Prostate gland (tissue), 2 donors: ENCODE measurements around the gene GNAI2. TPM values are rescaled to one million over a fixed set of nuclear protein-coding genes. Genes with fewer than 3 reads are reported as not detected.
"Not testable (repeated sequence)": the region's sequence is repeated elsewhere in the genome, so short reads cannot be mapped to it uniquely, and the experiment has no call there.

Experiments
- DNase-seq: peaks from one replicate; pipeline ENCODE4 v3.0.0-alpha.2; 2019; ENCODE audit warnings: low spot score
- H3K27ac ChIP-seq, 2 donors: fragments of 200-600 bp; sonication (generic); 2 replicates each; pipeline ENCODE4 v1.5.1; 2017 to 2019
- H3K27me3 ChIP-seq: fragments of 200-600 bp; sonication (generic); replicated peaks from 2 replicates; pipeline ENCODE4 v1.5.1; 2019; ENCODE audit not compliant: insufficient read depth
- H3K36me3 ChIP-seq, 2 donors: fragments of 200-600 bp; sonication (generic); 1 replicate in 1 of 2; 2 replicates in 1 of 2; pipeline versions ENCODE4 v1.5.1 to v1.8.1; 2017 to 2019
- H3K4me1 ChIP-seq: fragments of 200-600 bp; sonication (generic); replicated peaks from 2 replicates; pipeline ENCODE4 v1.5.1; 2019
- H3K4me3 ChIP-seq, 2 donors: fragments of 200-600 bp; sonication (generic); 2 replicates each; pipeline ENCODE4 v1.5.1; 2017 to 2019
- H3K9me3 ChIP-seq: fragments of 200-600 bp; sonication (generic); 2 replicates; pipeline ENCODE4 v1.5.1; 2017
- POLR2A ChIP-seq: fragments of 450-650 bp; IDR thresholded peaks from one replicate; pipeline ENCODE4 v1.6.1; 2016; ENCODE audit warnings: antibody characterized with exemption, mild to moderate bottlenecking
- POLR2AphosphoS5 ChIP-seq: sonication (generic); formaldehyde crosslinking; IDR thresholded peaks from one replicate; pipeline ENCODE4 v1.6.1; 2017; ENCODE audit warnings: antibody characterized with exemption
- WGBS: methylation state at CpG from one replicate; pipeline ENCODE4 v1.1.5; 2018; 5-methylcytosine and 5-hydroxymethylcytosine counted together
- intact Hi-C: fragments of 100-400 bp; cut with DNase I; formaldehyde crosslinking; loops from one replicate; pipeline ENCODE4 v1.14.2; 2022
- total RNA-seq, 2 donors: library from RNA; depleted of rRNA; stranded (reverse); fragments of >200 nt; gene quantifications; one replicate each; pipeline ENCODE4 v1.1.0, GENCODE V29; 2016
- TF ChIP-seq, protein P1 (sequence below), 4 experiments: fragments of 200-600 bp in 2 of 4; fragments of 450-650 bp in 2 of 4; sonication (generic) in 2 of 4; IDR thresholded peaks; 1 replicate in 3 of 4; 2 replicates in 1 of 4; pipeline ENCODE4 v1.5.1; 2016 to 2019; ENCODE audit warnings: antibody characterized with exemption in 4 of 4, mild to moderate bottlenecking in 2 of 4, moderate library complexity in 2 of 4

GNAI2 gene
- total RNA-seq, 2 donors from 2014 or later: 118 to 301 TPM

- intact Hi-C loops: no loop called here
- H3K9me3 ChIP-seq: no peaks in the 10 kb centered on the region
- no peaks in the 10 kb centered on the region for H3K4me1 ChIP-seq
- no peak overlapping the region for H3K27ac ChIP-seq
- WGBS: 80% methylated on average over 12 of the region's 14 CpGs
- no peaks in the 10 kb centered on the region for H3K27me3 ChIP-seq
- TF ChIP-seq POLR2AphosphoS5 (no peak), POLR2A (no peak)
- TF ChIP-seq, protein P1, sequence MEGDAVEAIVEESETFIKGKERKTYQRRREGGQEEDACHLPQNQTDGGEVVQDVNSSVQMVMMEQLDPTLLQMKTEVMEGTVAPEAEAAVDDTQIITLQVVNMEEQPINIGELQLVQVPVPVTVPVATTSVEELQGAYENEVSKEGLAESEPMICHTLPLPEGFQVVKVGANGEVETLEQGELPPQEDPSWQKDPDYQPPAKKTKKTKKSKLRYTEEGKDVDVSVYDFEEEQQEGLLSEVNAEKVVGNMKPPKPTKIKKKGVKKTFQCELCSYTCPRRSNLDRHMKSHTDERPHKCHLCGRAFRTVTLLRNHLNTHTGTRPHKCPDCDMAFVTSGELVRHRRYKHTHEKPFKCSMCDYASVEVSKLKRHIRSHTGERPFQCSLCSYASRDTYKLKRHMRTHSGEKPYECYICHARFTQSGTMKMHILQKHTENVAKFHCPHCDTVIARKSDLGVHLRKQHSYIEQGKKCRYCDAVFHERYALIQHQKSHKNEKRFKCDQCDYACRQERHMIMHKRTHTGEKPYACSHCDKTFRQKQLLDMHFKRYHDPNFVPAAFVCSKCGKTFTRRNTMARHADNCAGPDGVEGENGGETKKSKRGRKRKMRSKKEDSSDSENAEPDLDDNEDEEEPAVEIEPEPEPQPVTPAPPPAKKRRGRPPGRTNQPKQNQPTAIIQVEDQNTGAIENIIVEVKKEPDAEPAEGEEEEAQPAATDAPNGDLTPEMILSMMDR (IDR thresholded peaks at IDR 0.05): no peak
- H3K4me3 ChIP-seq: no peak overlapping the region
- DNase-seq: no peak
- H3K36me3 ChIP-seq: no peaks in the 10 kb centered on the region
These were observed 27.2 kb upstream of the GNAI2 start for GRCh38 chr3:50208677-50209344.

- no peak for DNase-seq
- intact Hi-C loops: no loop called here
- 91% methylated on average over 5 of the region's 5 CpGs for WGBS
- no peaks in the 10 kb centered on the region for H3K36me3 ChIP-seq
- no peaks in the 10 kb centered on the region for H3K27me3 ChIP-seq
- no peak overlapping the region for H3K27ac ChIP-seq
- TF ChIP-seq POLR2A (no peak), POLR2AphosphoS5 (no peak)
- TF ChIP-seq, protein P1 (IDR thresholded peaks at IDR 0.05): no peak
- H3K4me3 ChIP-seq: no peak overlapping the region
- H3K4me1 ChIP-seq: no peaks in the 10 kb centered on the region
- no peaks in the 10 kb centered on the region for H3K9me3 ChIP-seq
These were observed 25.9 kb upstream of the GNAI2 start for GRCh38 chr3:50210176-50210509.

DNA sequence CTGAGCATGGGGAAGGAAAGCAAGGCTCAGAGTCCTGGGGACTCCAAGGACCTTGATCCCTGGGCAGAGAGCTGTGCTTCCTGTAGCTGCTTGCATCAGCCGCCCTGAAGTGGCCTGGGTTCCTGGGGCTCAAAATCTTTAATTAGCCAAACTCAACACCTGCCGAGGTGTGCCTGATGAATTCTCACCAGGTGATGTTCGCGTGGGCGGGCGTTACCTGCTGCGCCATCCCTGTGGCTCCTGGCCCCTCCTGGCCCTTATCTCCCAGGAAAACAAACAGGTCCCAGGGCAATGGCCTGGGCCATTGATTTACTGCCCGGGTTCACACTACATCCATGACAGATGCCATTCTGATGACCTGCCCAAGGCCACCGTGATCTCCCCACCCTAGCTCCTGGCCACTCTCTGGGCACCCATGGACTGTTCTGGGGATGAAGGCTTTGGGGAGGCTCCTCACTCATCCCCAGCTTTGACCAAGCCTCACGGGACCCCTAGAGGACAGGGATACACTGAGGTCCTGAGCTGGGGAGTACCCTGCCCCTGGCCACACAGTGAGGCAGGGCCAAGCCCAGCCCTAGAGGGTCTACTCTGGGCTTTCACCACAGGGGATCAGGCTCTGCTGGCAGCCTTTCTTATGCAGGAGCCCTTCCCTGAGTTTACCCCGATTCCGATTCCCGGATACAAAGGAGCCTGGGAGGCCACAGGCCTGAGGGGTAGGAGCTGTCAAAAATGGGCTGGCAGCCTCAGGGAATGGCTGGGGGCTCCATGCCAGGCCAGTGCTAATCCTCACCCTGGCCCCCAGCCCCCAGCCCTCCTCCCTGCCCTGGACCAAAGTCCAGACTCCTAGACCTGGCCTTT, 25.3 kb upstream of the GNAI2 start:
- TF ChIP-seq POLR2AphosphoS5: no peak
- TF ChIP-seq, protein P1 (IDR thresholded peaks at IDR 0.05): no peak

GRCh38 chr3:50211368-50211717, 24.7 kb upstream of the GNAI2 start:
- DNase-seq, H3K9me3 ChIP-seq, H3K27ac ChIP-seq, H3K4me3 ChIP-seq, H3K4me1 ChIP-seq, H3K36me3 ChIP-seq, H3K27me3 ChIP-seq, intact Hi-C loops: not testable (repeated sequence)
- 97% methylated on average over 5 of the region's 5 CpGs for WGBS

More for the DNA sequence above, 25.3 kb upstream of the GNAI2 start:
- Histone ChIP-seq H3K9me3 (no peaks in the 10 kb centered on the region), H3K4me3 (no peak overlapping the region), H3K27me3 (no peaks in the 10 kb centered on the region), H3K4me1 (no peaks in the 10 kb centered on the region), H3K27ac (no peak overlapping the region), H3K36me3 (no peaks in the 10 kb centered on the region)
- intact Hi-C loops: no loop called here
- no peak for DNase-seq
- 88% methylated on average over 13 of the region's 13 CpGs for WGBS

- no peaks in the 10 kb centered on the region for H3K4me1 ChIP-seq
- no peak overlapping the region for H3K27ac ChIP-seq
- H3K9me3 ChIP-seq: no peaks in the 10 kb centered on the region
- 46% methylated on average over 2 of the region's 2 CpGs for WGBS
- intact Hi-C loops: no loop called here
- H3K27me3 ChIP-seq: no peaks in the 10 kb centered on the region
- no peaks in the 10 kb centered on the region for H3K36me3 ChIP-seq
- H3K4me3 ChIP-seq: no peak overlapping the region
- DNase-seq: no peak
- TF ChIP-seq, protein P1 (IDR thresholded peaks at IDR 0.05): no peak
- TF ChIP-seq POLR2AphosphoS5: no peak
- no peak for TF ChIP-seq POLR2A
These were observed 24.1 kb upstream of the GNAI2 start for GRCh38 chr3:50211930-50212329.
